ENCODE results near the gene GOLGA8N. TPM values are rescaled to one million over a fixed set of nuclear protein-coding genes. Genes with fewer than 3 reads are reported as not detected.
A peak's percentile ranks its signal among the peaks of the same experiment; 100 is the strongest.

The GOLGA8N gene
- total RNA-seq, 1 experiment from 2014 or later, result 2.4 TPM

- POLR2A ChIA-PET, result no interaction called here
- Histone ChIP-seq H3K27ac (ENCODE audit: low read depth, low read length) (no peak overlapping the region), H3K4me3 (replicated peaks in 1 of 2; ENCODE audit: low read depth in 1 of 2, low read length in 2 of 2) (no peak overlapping the region), H4K20me1 (ENCODE audit: insufficient read depth) (no peaks in the 10 kb centered on the region), H3K9ac (ENCODE audit: low read length) (no peak overlapping the region), H3K4me2 (ENCODE audit: low read length) (no peak overlapping the region), H3K27me3 (ENCODE audit: insufficient read depth, low read length) (no peaks in the 10 kb centered on the region), H3K36me3 (ENCODE audit: control insufficient read depth in 1 of 2, insufficient read depth in 2 of 2, low read length in 2 of 2) (peaks cover 23 to 28% of the 10 kb centered on the region in 2 experiments), H3K79me2 (ENCODE audit: insufficient read depth, low read length) (no peaks in the 10 kb centered on the region; the same call in 1 of the 2 replicates), H3K4me1 (ENCODE audit: control insufficient read depth in 1 of 2, insufficient read depth in 2 of 2, low read length in 2 of 2) (no peaks in the 10 kb centered on the region), H3K9me2 (ENCODE audit: insufficient read depth) (no peaks in the 10 kb centered on the region), H2AFZ (ENCODE audit: low read depth, low read length, poor library complexity, severe bottlenecking) (no peak overlapping the region), H3K9me3 (ENCODE audit: control insufficient read depth in 1 of 2, insufficient read depth in 1 of 2, low read depth in 1 of 2, low read length in 2 of 2) (no peaks in the 10 kb centered on the region)
- DNase-seq (ENCODE audit: low read depth, low spot score) (no peak), ATAC-seq (no peak)
- TF ChIP-seq FOSL1 (IDR thresholded peaks at IDR 0.05; ENCODE audit: low read depth), result no peak
- no peak for TF ChIP-seq SRF (IDR thresholded peaks at IDR 0.05; ENCODE audit: low read depth)
- no peak for TF ChIP-seq EZH2phosphoT487 (IDR thresholded peaks at IDR 0.05; ENCODE audit: borderline replicate concordance)
- TF ChIP-seq, protein P1, sequence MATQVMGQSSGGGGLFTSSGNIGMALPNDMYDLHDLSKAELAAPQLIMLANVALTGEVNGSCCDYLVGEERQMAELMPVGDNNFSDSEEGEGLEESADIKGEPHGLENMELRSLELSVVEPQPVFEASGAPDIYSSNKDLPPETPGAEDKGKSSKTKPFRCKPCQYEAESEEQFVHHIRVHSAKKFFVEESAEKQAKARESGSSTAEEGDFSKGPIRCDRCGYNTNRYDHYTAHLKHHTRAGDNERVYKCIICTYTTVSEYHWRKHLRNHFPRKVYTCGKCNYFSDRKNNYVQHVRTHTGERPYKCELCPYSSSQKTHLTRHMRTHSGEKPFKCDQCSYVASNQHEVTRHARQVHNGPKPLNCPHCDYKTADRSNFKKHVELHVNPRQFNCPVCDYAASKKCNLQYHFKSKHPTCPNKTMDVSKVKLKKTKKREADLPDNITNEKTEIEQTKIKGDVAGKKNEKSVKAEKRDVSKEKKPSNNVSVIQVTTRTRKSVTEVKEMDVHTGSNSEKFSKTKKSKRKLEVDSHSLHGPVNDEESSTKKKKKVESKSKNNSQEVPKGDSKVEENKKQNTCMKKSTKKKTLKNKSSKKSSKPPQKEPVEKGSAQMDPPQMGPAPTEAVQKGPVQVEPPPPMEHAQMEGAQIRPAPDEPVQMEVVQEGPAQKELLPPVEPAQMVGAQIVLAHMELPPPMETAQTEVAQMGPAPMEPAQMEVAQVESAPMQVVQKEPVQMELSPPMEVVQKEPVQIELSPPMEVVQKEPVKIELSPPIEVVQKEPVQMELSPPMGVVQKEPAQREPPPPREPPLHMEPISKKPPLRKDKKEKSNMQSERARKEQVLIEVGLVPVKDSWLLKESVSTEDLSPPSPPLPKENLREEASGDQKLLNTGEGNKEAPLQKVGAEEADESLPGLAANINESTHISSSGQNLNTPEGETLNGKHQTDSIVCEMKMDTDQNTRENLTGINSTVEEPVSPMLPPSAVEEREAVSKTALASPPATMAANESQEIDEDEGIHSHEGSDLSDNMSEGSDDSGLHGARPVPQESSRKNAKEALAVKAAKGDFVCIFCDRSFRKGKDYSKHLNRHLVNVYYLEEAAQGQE (IDR thresholded peaks at IDR 0.05; ENCODE audit: low read depth), result no peak
- no peak for TF ChIP-seq EZH2 (IDR thresholded peaks at IDR 0.05)
- no peak for TF ChIP-seq POLR2A (IDR thresholded peaks at IDR 0.05; ENCODE audit: borderline replicate concordance, extremely low read depth, insufficient read depth, insufficient read length)
- TF ChIP-seq SIN3A (IDR thresholded peaks at IDR 0.05; ENCODE audit: low read depth), result no peak
- TF ChIP-seq RAD21 (IDR thresholded peaks at IDR 0.05; ENCODE audit: low read depth), result no peak
- TF ChIP-seq CBX3 (IDR thresholded peaks at IDR 0.05; ENCODE audit: low read depth), result no peak
- TF ChIP-seq, protein P2, sequence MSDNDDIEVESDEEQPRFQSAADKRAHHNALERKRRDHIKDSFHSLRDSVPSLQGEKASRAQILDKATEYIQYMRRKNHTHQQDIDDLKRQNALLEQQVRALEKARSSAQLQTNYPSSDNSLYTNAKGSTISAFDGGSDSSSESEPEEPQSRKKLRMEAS (IDR thresholded peaks at IDR 0.05), result no peak
- TF ChIP-seq EGR1 (IDR thresholded peaks at IDR 0.05; ENCODE audit: low read depth), result no peak
- TF ChIP-seq, protein P3, sequence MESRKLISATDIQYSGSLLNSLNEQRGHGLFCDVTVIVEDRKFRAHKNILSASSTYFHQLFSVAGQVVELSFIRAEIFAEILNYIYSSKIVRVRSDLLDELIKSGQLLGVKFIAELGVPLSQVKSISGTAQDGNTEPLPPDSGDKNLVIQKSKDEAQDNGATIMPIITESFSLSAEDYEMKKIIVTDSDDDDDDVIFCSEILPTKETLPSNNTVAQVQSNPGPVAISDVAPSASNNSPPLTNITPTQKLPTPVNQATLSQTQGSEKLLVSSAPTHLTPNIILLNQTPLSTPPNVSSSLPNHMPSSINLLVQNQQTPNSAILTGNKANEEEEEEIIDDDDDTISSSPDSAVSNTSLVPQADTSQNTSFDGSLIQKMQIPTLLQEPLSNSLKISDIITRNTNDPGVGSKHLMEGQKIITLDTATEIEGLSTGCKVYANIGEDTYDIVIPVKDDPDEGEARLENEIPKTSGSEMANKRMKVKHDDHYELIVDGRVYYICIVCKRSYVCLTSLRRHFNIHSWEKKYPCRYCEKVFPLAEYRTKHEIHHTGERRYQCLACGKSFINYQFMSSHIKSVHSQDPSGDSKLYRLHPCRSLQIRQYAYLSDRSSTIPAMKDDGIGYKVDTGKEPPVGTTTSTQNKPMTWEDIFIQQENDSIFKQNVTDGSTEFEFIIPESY (IDR thresholded peaks at IDR 0.05; ENCODE audit: extremely low read depth, insufficient replicate concordance, low read length), result no peak
- TF ChIP-seq SP1 (IDR thresholded peaks at IDR 0.05; ENCODE audit: low read depth), result no peak
- no peak for TF ChIP-seq ELF1 (IDR thresholded peaks at IDR 0.05; ENCODE audit: borderline replicate concordance, low read depth)
- no peak for TF ChIP-seq POLR2AphosphoS5 (IDR thresholded peaks at IDR 0.05; ENCODE audit: low read depth, low read length)
- TF ChIP-seq, protein P4, sequence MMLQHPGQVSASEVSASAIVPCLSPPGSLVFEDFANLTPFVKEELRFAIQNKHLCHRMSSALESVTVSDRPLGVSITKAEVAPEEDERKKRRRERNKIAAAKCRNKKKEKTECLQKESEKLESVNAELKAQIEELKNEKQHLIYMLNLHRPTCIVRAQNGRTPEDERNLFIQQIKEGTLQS (IDR thresholded peaks at IDR 0.05), result no peak
- no peak for TF ChIP-seq TCF7L2 (IDR thresholded peaks at IDR 0.05; ENCODE audit: borderline replicate concordance, extremely low read depth, insufficient read depth, insufficient read length)
- intact Hi-C loops (cut with micrococcal nuclease), result no loop called here
- BruUV-seq (replicated peaks), result TSS peak; percentile 2
- CTCF ChIA-PET, result no interaction called here
- RAD21 ChIA-PET (ENCODE audit: low non-redundant PET in 1 of 2, low total read pairs in 2 of 2, uncharacterized antibody in 2 of 2, unreplicated experiment in 2 of 2), result no interaction called here
These were observed 49.6 kb downstream of the GOLGA8N start for GRCh38 chr15:32642667-32643435.

Data from HCT116 (cell line).